Stimulated activated CD8-positive, alpha-beta memory T cell treated with anti-CD3 and anti-CD28 coated beads, Interleukin-2, amount 100 ng/mL, for 48 hours (primary cell): ENCODE measurements around the gene TRIM65.
A peak's percentile ranks its signal among the peaks of the same experiment; 100 is the strongest.
"Not testable (repeated sequence)": the region's sequence is repeated elsewhere in the genome, so short reads cannot be mapped to it uniquely, and the experiment has no call there.

Source experiments
- DNase-seq, 2 donors: peaks; one replicate each; pipeline ENCODE4 v3.0.0-alpha.2; 2020; ENCODE audit warnings: low read depth in 2 of 2

TRIM65 gene

GRCh38 chr17:75897160-75898019 is 639 bp upstream of the TRIM65 start:
- DNase-seq = no peak

GRCh38 chr17:75895370-75896155 is 1.2 kb downstream of the TRIM65 start:
- DNase-seq = no peak

- DNase-seq = no peak
Measured at GRCh38 chr17:75894049-75894733, 2.6 kb downstream of the TRIM65 start.

DNA sequence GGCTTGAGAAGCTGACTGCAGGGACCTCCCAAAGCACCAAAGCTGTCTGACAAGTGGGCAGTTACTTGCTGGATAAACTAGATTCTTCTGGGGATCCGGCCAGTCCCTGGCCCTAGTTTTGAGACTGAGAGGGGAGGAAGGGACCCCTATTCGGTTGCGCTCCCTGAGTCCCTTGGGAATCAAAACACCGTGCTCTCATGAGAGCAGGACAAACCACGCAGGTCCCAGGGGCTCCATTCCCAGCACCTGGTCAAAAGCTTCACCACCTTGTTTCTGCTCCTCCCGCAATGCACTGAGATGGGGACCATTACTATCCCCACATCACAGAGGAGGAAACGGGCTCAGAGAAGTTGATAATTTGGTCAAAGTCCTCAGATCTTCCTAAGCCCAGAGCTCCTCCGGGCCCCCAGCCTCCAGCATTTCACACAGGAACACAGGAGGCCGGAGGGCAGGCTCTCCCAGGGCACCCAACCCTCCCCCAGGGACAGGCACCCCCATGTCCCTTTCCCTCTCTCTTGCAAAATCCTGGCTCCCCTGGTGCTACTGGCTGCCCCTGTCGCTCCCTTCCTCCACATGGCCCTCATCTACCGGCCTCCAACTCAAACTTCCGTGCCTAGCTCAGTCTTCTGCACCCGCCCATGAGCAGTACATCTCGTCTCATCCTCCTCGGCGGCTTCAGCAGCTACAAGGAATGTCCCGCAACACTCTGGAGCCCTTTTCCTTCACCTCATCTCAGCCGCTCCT is 3.3 kb downstream of the TRIM65 start:
- DNase-seq = no peak

DNA sequence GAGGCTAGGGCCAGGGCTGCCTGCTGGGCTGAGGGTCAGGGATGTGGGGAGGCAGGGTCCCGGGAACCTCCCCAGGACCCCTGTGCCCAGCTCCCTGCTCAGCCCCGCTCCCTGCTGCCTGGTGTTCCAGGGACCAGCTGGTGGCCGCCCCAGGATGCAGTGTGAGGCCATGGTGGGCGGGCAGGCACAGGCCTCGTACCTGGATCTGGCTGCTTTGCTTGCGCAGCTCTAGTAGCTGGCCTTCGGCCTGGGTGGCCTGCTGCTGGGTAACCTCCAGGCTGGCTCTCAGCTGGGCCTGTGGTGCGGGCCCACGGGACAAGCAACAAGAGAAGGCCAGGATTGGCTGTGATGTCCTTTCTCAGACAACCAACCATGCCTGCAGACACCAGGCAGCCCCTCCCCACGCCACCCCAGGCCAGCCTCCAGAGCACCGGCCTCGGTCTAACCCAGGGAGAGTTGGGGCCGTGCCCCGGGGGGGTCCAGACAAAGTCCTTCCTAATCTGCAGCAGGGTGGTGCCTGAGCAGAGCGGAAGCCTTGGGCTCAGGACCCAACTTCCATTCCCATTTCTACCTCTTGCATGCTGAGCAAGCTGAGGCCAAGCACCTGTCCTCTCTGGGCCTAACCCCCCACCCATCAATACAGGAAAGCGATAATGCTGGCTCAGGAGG is 4.1 kb downstream of the TRIM65 start:
- no peak for DNase-seq

- no peak for DNase-seq
Measured at GRCh38 chr17:75891605-75892555, 4.9 kb downstream of the TRIM65 start.

GRCh38 chr17:75891022-75891604 is 5.6 kb downstream of the TRIM65 start:
- DNase-seq = no peak

- DNase-seq = no peak
Measured at GRCh38 chr17:75889454-75889853, 7.3 kb downstream of the TRIM65 start.

DNA sequence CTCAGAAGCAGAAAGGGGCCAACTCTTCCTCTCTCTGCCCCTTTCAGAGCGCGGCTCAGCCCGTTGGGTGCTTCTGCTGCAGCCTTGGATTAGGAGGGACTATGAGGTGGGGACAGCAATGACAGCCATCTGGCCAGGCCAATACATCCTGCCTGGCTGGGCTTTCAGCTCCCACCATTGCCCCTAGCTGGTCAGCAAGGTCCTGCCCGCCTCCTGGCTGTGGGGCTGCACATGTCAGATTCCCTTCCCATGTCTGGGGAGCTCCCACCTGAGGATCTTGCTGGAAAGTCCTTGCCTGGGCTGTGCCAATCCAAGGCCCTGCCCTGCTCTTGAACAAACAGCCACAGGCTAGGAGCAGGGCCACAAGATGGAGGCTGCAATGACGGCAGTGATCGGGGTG is 8.3 kb downstream of the TRIM65 start:
- no peak for DNase-seq

- not testable (repeated sequence) for DNase-seq
Measured at GRCh38 chr17:75885860-75886259, 10.9 kb downstream of the TRIM65 start.

- DNase-seq = no peak
Measured at GRCh38 chr17:75885431-75885830, 11.3 kb downstream of the TRIM65 start.

DNA sequence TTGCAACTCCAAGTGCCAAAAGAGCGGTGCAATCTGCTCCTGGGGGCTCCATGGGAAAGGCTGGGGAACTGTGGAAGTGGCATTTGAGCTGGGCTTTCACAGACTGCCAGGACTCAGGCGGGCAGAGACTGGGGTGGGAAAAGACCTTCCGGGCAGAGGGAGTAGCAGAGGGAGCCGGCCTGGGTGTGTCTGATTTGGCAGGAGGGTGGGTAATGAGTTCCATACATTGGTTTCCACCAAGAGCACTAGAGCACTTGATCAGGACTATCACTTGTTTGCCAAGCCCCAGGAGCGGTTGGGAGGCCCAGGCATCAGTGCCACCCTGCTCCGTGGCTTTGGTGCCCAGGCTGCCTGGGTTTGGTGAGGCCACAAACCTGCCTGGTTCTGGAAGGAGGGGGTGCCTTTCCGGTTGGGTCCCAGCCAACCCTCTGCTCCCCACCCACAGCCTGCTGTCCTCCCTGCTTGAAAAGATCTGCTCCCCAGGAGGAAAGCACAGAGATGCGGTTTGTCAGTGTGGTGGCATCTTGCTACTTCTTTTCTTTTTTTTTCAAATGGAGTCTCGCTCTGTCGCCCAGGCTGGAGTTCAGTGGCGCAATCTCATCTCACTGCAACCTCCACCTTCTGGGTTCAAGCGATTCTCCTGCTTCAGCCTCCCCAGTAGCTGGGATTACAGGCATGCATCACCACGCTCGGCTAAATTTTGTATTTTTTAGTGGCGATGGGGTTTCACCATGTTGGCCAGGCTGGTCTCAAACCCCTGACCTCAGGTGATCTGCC is 14.9 kb downstream of the TRIM65 start:
- no peak for DNase-seq

DNA sequence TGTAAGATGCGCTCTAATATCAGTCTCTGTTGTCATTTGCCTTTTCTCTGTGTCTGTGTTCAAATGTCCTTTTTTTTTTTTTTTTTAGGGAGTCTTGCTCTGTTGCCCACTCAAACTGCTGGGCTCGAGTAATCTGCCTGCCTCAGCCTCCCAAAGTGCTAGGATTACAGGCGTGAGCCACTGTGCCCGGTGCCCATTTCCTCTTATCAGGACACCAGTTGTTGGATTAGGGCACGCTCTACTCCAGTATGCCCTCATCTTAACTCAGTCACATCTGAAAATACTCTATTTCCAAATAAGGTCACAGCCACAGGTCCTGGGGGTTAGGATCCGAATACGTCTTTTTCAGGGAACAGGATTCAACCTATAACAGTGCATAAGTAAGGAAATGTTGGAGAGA is 16.5 kb downstream of the TRIM65 start:
- DNase-seq = no peak

DNA sequence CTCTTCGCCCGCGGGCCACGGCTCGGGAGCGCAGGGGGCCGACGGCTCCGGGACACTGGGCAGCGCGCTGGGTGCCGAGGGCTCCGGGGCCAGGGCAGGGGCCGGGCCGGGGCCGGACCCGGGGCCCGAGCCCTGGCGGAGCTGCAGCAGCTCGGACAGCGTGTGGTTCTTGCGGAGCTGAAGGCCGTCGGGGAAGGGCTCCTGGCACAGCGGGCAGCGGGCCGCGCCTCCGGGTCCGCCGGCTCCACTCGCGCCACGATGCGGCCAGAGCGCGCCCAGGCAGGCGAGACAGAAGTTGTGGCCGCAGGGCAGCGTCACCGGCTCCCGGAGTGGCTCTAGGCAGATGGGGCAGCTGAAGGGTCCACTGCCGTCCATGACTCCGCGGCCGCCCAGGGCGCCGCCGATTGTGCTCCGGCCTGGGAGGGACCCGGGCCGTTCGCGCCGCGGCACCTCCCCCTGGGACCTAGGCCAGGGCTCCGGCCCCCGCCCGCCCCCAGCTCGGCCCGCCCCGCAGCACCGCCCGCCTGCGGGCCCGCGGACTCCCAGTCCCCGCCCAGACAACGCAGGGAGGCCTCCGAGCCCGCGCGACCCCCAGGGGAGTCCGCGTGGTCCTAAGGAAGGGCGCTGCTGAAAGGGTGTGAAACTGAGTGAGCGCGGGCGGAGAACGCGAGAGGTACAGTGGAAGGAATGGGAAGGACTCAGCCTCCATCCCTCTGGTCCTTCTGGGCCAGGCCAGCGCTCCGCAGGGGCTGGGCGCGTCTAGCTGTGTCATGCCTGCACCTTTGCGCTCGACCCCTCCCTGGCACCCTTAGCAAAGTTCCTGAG is 18.4 kb downstream of the TRIM65 start, which contains the start of gene TRIM47:
Gene TRIM47, minus strand, starts transcription at position 408 of the 825 bp plus-strand sequence. Its CDS starts 33 bp downstream, at position 375.
- no peak for DNase-seq

GRCh38 chr17:75877752-75878173 is 19.0 kb downstream of the TRIM65 start:
- DNase-seq = peak in 1 of 2 donors; percentile 56

- DNase-seq = no peak
Measured at GRCh38 chr17:75876938-75877751, 19.6 kb downstream of the TRIM65 start.
